Hematopoietic multipotent progenitor cell treated with erythropoietin and hydrocortisone succinate and interleukin-3 and kit ligand, for 15 days (in vitro differentiated cells): Measurements from ENCODE around the gene CANX.

Experiments
- DNase-seq: peaks from one replicate; pipeline ENCODE4 v3.0.0-alpha.2; 2015; ENCODE audit warnings: low spot score

The CANX gene

DNA sequence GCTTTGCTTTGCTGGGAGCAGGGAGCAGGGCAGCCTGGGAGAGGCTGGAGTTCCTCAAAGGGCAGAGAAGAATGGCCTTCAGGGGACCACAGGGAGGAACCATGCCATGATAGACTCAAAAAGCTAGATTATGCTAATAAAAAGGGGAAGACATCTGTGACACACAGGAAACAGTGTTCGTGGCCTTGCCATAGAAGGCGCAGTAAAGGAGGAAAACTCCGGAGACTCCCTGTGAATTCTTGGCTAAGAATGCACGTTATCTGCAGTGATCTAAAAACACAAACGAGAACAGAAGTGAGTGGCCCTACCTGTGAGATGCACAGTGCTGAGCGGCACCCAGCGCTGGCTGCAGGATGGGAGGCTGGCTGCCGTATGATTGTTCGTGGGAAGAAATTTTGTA is 79.1 kb downstream of the CANX start:
- no peak for DNase-seq

- DNase-seq = no peak
Measured at GRCh38 chr5:179778591-179778990, 79.8 kb downstream of the CANX start.

GRCh38 chr5:179779826-179780225 is 81.1 kb downstream of the CANX start:
- DNase-seq = no peak

DNA sequence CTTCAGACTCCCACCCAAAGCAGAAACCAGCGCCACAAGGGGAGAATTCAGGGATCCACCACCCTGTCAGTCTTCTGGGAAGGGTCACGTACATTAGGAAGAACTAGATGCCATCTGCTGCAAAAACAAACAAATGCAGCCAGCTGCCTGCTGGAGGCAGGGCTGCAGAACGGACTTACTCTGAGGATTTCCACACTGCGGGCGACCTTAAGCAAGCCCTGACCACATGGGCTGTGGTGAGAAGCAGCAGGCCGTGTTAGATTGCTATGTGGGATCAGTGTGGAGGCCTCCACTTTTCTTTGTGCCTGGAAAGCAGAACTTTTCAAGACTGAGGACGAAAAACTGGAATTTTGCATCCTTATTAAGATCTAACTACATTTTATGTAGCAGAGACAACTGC is 81.6 kb downstream of the CANX start:
- no peak for DNase-seq
